Measurements from ENCODE around the gene MPL. TPM values are rescaled to one million over a fixed set of nuclear protein-coding genes. Genes with fewer than 3 reads are reported as not detected.
A peak's percentile ranks its signal among the peaks of the same experiment; 100 is the strongest.

The MPL gene
- total and polyA plus RNA-seq, 4 donors, result 0.03 to 1.0 TPM; not detected in 2

DNA sequence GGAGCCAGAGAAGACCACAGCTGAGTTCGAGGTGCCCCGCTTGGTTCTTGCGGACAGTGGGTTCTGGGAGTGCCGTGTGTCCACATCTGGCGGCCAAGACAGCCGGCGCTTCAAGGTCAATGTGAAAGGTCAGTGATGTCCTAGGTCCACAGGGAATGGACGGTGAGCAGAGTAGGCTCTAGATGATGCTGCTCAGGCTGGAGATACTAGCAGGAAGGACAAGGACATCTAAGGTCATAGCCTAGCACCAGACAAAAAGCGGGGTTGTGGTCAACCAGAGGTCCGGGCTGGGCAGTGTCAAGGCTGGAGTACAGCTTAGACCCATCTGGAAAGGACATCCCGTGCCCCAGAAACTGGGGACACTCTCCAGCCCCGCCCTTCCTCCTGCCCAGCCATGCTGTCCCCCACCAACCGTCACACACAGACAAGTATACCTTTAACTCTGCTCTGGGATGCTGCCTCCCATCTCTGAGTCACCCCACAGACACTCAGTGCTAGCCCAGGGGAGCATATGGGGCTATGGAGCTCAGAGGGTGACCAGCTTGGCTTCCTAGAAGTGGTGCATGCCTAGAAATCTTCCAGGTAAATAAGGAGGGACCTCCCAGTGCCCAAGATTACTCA, 28.1 kb upstream of the MPL start:
- no peak overlapping the region for H3K27ac ChIP-seq (ENCODE audit: low read depth in 1 of 2, low read length in 2 of 2)
- WGBS, result 91% methylated on average over 13 of the region's 13 CpGs
- H3K9me3 ChIP-seq (ENCODE audit: control insufficient read depth in 4 of 4, low read length in 3 of 4), result no peaks in the 10 kb centered on the region
- H3K27me3 ChIP-seq (ENCODE audit: control insufficient read depth in 4 of 4, insufficient read depth in 4 of 4, low read length in 3 of 4), result no peaks in the 10 kb centered on the region
- H3K9ac ChIP-seq (ENCODE audit: low read depth in 1 of 2, low read length in 2 of 2), result no peak overlapping the region
- no peak for DNase-seq (ENCODE audit: low spot score)
- H3K4me1 ChIP-seq (ENCODE audit: control insufficient read depth in 4 of 4, insufficient read depth in 4 of 4, low read length in 3 of 4), result peaks cover 13 to 32% (median 24%) of the 10 kb centered on the region in 4 donors
- TF ChIP-seq TAF1 (conservative IDR thresholded peaks at IDR 0.05) (no peak), SP1 (IDR thresholded peaks at IDR 0.05) (no peak), YY1 (IDR thresholded peaks at IDR 0.05) (no peak), NR2F2 (IDR thresholded peaks at IDR 0.05) (no peak), FOXA2 (IDR thresholded peaks at IDR 0.05) (no peak)
- no peaks in the 10 kb centered on the region for H3K36me3 ChIP-seq (ENCODE audit: control insufficient read depth in 4 of 4, insufficient read depth in 3 of 4, low read depth in 1 of 4, low read length in 3 of 4)
- no peak overlapping the region for H3K4me3 ChIP-seq (ENCODE audit: low read depth in 1 of 3, low read length in 3 of 3)

DNA sequence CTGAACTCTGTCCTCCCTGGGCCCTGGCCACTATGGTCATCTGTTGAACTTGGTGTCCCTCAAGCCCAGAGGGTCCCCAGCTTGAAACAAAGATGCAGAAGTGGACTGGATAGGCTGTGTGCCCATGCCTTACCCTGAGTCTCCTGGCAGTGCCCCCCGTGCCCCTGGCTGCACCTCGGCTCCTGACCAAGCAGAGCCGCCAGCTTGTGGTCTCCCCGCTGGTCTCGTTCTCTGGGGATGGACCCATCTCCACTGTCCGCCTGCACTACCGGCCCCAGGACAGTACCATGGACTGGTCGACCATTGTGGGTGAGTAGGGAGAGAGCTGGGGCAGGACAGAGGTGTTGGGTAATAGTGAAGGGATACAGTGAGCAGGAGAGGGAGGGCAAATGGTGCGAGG, 26.1 kb upstream of the MPL start:
- Histone ChIP-seq H3K9ac (ENCODE audit: low read depth in 1 of 2, low read length in 2 of 2) (no peak overlapping the region), H3K27me3 (ENCODE audit: control insufficient read depth in 4 of 4, insufficient read depth in 4 of 4, low read length in 3 of 4) (no peaks in the 10 kb centered on the region), H3K27ac (ENCODE audit: low read depth in 1 of 2, low read length in 2 of 2) (no peak overlapping the region), H3K9me3 (ENCODE audit: control insufficient read depth in 4 of 4, low read length in 3 of 4) (no peaks in the 10 kb centered on the region), H3K4me3 (ENCODE audit: low read depth in 1 of 3, low read length in 3 of 3) (no peak overlapping the region), H3K36me3 (ENCODE audit: control insufficient read depth in 4 of 4, insufficient read depth in 3 of 4, low read depth in 1 of 4, low read length in 3 of 4) (no peaks in the 10 kb centered on the region), H3K4me1 (ENCODE audit: control insufficient read depth in 4 of 4, insufficient read depth in 4 of 4, low read length in 3 of 4) (peaks cover 13 to 37% (median 26%) of the 10 kb centered on the region in 4 donors)
- WGBS, result 94% methylated on average over 9 of the region's 9 CpGs
- no peak for DNase-seq (ENCODE audit: low spot score)
- TF ChIP-seq YY1 (IDR thresholded peaks at IDR 0.05) (no peak), HNF4A (conservative IDR thresholded peaks at IDR 0.05) (no peak), NR2F2 (IDR thresholded peaks at IDR 0.05) (no peak), EGR1 (IDR thresholded peaks at IDR 0.05; ENCODE audit: low read depth in 2 of 2) (no peak), RAD21 (IDR thresholded peaks at IDR 0.05) (no peak), HNF4G (IDR thresholded peaks at IDR 0.05) (no peak)
- TF ChIP-seq, protein P1, sequence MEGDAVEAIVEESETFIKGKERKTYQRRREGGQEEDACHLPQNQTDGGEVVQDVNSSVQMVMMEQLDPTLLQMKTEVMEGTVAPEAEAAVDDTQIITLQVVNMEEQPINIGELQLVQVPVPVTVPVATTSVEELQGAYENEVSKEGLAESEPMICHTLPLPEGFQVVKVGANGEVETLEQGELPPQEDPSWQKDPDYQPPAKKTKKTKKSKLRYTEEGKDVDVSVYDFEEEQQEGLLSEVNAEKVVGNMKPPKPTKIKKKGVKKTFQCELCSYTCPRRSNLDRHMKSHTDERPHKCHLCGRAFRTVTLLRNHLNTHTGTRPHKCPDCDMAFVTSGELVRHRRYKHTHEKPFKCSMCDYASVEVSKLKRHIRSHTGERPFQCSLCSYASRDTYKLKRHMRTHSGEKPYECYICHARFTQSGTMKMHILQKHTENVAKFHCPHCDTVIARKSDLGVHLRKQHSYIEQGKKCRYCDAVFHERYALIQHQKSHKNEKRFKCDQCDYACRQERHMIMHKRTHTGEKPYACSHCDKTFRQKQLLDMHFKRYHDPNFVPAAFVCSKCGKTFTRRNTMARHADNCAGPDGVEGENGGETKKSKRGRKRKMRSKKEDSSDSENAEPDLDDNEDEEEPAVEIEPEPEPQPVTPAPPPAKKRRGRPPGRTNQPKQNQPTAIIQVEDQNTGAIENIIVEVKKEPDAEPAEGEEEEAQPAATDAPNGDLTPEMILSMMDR (IDR thresholded peaks at IDR 0.05; ENCODE audit: low read depth, low read length, missing input control), result no peak
- TF ChIP-seq, protein P2, sequence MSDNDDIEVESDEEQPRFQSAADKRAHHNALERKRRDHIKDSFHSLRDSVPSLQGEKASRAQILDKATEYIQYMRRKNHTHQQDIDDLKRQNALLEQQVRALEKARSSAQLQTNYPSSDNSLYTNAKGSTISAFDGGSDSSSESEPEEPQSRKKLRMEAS (IDR thresholded peaks at IDR 0.05), result no peak
- TF ChIP-seq, protein P3, sequence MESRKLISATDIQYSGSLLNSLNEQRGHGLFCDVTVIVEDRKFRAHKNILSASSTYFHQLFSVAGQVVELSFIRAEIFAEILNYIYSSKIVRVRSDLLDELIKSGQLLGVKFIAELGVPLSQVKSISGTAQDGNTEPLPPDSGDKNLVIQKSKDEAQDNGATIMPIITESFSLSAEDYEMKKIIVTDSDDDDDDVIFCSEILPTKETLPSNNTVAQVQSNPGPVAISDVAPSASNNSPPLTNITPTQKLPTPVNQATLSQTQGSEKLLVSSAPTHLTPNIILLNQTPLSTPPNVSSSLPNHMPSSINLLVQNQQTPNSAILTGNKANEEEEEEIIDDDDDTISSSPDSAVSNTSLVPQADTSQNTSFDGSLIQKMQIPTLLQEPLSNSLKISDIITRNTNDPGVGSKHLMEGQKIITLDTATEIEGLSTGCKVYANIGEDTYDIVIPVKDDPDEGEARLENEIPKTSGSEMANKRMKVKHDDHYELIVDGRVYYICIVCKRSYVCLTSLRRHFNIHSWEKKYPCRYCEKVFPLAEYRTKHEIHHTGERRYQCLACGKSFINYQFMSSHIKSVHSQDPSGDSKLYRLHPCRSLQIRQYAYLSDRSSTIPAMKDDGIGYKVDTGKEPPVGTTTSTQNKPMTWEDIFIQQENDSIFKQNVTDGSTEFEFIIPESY (IDR thresholded peaks at IDR 0.05), result no peak
- TF ChIP-seq, protein P4, sequence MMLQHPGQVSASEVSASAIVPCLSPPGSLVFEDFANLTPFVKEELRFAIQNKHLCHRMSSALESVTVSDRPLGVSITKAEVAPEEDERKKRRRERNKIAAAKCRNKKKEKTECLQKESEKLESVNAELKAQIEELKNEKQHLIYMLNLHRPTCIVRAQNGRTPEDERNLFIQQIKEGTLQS (IDR thresholded peaks at IDR 0.05), result no peak

DNA sequence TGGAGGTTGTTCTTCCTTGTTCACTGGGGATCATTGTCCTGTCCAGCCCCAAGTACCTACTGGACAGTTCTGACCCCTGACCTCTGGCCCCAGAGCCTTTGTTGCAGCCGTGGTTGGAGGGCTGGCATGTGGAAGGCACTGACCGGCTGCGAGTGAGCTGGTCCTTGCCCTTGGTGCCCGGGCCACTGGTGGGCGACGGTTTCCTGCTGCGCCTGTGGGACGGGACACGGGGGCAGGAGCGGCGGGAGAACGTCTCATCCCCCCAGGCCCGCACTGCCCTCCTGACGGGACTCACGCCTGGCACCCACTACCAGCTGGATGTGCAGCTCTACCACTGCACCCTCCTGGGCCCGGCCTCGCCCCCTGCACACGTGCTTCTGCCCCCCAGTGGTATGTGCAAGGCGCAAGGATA, 25.4 kb upstream of the MPL start:
- Histone ChIP-seq H3K9me3 (ENCODE audit: control insufficient read depth in 4 of 4, low read length in 3 of 4) (no peaks in the 10 kb centered on the region), H3K36me3 (ENCODE audit: control insufficient read depth in 4 of 4, insufficient read depth in 3 of 4, low read depth in 1 of 4, low read length in 3 of 4) (no peaks in the 10 kb centered on the region), H3K4me1 (ENCODE audit: control insufficient read depth in 4 of 4, insufficient read depth in 4 of 4, low read length in 3 of 4) (peaks cover 13 to 37% (median 26%) of the 10 kb centered on the region in 4 donors), H3K4me3 (ENCODE audit: low read depth in 1 of 3, low read length in 3 of 3) (no peak overlapping the region), H3K27ac (ENCODE audit: low read depth in 1 of 2, low read length in 2 of 2) (peak overlapping the region; percentile 35 to 73), H3K27me3 (ENCODE audit: control insufficient read depth in 4 of 4, insufficient read depth in 4 of 4, low read length in 3 of 4) (no peaks in the 10 kb centered on the region), H3K9ac (ENCODE audit: low read depth in 1 of 2, low read length in 2 of 2) (no peak overlapping the region)
- DNase-seq (ENCODE audit: low spot score), result no peak
- WGBS, result 56% methylated on average over 19 of the region's 19 CpGs
- TF ChIP-seq JUND (IDR thresholded peaks at IDR 0.05) (no peak), HNF4G (IDR thresholded peaks at IDR 0.05) (no peak), EGR1 (IDR thresholded peaks at IDR 0.05; ENCODE audit: low read depth in 2 of 2) (no peak), YY1 (IDR thresholded peaks at IDR 0.05) (no peak), RXRA (IDR thresholded peaks at IDR 0.05) (no peak), HNF4A (conservative IDR thresholded peaks at IDR 0.05) (no peak), FOXA1 (IDR thresholded peaks at IDR 0.05) (no peak), RAD21 (IDR thresholded peaks at IDR 0.05) (no peak), GABPA (IDR thresholded peaks at IDR 0.05 in 1 of 2, conservative IDR thresholded peaks at IDR 0.05 in 1 of 2) (no peak), TAF1 (conservative IDR thresholded peaks at IDR 0.05) (no peak), FOXA2 (IDR thresholded peaks at IDR 0.05) (no peak)
- TF ChIP-seq, protein P2 (IDR thresholded peaks at IDR 0.05), result no peak
- TF ChIP-seq, protein P4 (IDR thresholded peaks at IDR 0.05), result no peak
- TF ChIP-seq, protein P1 (IDR thresholded peaks at IDR 0.05; ENCODE audit: low read depth, low read length, missing input control), result no peak
- TF ChIP-seq, protein P3 (IDR thresholded peaks at IDR 0.05), result no peak
